GM21737 (cell line): ENCODE results near the gene NRG3.

ENCODE experiments used
- ATAC-seq: cut with Tn5 transposase; IDR thresholded peaks from one replicate; pipeline ENCODE4 v1.9.1; 2021; ENCODE audit warnings: mild to moderate bottlenecking, moderate library complexity; ENCODE audit not compliant: unreplicated experiment

Gene NRG3

DNA sequence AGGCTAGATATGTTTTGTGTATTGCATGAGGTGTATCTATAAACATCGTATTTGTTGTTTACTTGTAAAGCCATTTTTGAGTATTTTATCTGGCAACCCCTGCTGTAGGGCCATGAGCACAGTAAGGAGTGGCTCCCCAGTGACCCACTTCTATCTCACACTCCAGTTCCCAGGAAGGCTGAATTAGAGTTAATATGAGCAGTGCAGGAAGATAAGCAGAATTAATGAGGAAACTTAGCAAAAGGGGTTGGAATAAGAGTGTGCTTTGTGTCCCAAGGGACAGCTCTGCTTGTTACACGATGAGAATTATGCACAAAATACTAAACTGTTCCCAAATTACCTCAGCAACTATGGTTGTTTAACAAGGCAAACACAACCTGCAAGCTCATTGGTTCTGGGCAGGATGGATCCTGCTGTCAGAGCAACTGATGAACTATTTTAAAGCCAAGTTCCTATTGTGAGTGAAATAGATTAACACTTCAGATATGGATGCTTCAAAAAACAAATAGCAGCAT is 1005.8 kb downstream of the NRG3 start:
- ATAC-seq = no peak

DNA sequence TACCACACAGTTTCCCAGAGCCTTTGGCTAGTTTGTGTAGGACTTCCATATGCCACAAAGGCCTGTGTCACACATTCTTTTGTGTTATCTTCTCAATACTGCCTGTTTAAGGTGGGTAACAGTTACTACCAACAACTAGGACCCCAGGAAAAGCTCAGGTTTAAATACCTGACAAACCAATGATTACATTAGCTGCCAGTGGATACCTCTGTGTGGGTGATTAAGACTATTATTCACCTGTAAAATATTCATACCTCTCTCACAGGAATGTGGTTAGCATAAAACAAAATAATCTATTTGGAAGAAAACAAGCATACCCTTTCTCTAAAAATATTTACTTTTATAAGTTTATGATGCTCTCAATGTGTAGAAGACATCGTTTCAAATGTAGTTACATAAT is 1007.7 kb downstream of the NRG3 start:
- no peak for ATAC-seq

GRCh38 chr10:82883603-82884002 is 1008.6 kb downstream of the NRG3 start:
- no peak for ATAC-seq

- ATAC-seq = no peak
Observed at GRCh38 chr10:82887488-82887887, 1012.5 kb downstream of the NRG3 start.

DNA sequence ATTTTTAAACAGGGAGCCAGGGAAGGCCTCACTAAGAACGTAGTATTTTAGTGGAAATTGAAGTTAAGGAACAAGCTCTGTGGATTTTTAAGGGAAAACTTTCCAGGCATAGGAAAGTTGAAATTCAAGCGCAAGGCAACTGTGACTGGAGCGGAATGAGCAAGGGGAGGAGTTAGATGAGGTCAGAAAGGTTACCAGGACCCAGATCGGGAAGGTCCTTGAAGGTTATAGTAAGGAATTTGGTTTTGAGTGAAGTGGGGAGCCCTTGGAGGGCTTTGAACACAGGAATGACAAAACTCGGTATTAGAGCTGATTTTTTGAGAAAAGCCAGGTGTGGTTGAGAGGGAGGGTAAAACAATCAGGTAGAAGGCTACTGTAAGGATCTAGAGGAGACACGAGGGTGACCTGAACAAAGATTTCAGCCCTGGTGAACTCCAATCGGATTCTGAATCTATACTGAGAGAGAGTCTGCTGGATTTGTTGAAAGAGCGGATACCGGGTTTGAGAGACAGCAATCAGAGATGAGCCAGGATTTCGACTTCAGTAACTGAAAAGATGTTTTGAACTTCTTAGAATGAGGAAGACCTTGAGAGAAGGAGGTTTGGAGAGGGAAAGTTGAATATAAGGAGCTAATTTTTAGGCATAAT is 1013.9 kb downstream of the NRG3 start:
- no peak for ATAC-seq

- no peak for ATAC-seq
Observed at GRCh38 chr10:82889728-82890127, 1014.7 kb downstream of the NRG3 start.

DNA sequence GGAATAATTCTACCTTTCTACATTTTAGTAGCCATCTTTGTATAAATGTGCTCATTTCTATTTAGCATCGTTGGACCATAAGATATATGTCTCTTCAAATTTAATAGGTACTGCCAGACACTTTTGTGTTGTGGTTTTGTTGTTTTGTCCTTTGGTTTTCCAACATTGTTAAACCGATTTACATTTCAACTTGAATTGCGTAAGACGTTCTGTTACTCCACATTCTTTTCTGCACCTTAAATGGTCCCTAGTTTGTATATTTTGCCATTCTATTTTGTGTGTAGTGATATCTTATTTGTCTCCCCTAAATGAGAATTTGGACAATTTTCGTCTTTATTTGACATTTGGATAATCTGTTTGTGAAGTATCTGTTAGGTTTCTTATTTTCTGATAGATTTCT is 1015.6 kb downstream of the NRG3 start:
- no peak for ATAC-seq

DNA sequence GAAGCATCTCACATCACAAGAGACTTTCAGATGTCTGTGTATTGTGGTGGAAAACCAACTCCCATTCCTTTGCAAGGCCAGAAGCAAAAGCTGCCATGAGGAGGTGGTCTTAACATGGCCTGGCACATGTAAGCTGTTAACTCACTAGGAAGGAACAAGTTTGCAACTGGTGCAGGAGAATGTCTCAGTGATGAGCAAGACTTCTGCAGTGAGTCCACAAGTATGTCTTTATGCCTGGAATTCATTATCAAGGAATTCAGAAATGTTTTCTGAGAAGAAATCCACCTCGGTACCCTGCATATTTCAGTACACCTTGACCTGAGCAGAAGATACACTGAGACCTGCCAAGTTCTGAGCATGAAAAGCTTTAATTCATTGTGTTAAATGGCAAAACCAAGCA is 1033.1 kb downstream of the NRG3 start:
- no peak for ATAC-seq

GRCh38 chr10:82908751-82909150 is 1033.8 kb downstream of the NRG3 start:
- ATAC-seq = no peak

- ATAC-seq = no peak
Observed at GRCh38 chr10:82910301-82910700, 1035.3 kb downstream of the NRG3 start.

DNA sequence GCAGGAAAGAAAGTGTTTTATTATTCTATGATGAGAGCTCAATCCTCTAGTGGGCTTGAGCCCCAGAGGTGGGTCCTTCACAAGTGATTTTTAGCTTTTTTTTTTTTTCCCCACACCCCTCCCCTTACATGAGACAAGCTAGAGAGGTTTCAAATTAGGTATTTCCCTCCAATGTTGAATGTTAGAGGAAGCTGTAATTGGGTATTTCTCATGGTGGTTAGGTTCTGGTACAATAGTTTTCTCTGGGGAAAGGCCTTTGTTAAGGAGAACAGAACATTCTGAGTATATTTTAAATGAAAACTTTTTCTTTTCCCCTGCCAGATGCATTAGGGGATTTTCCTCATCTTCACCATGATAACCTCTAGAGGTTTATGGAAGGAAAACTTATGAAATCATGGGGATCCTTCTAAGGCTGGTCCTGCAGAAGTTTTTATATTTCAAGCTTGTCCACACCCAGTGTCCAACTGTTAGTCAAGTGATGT is 1039.7 kb downstream of the NRG3 start:
- no peak for ATAC-seq

DNA sequence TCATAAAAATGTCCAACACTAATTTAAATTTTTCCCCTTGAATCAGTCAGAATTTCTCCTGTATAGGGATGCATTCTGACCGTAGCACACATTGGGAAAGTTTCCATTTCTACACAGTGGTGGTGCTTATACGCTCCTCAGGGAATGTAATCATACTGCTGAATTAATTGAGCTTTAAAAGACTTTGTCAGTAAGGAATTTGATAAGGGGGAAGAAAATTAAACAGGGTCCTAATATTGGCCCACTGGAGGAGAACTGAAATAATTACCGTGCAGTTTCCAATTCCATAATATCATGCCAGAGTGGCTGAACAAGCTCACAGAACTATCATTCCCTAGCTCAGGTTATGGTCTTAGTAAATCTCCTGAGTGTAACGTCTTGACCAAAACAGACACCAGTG is 1041.9 kb downstream of the NRG3 start:
- ATAC-seq = no peak

- no peak for ATAC-seq
Observed at GRCh38 chr10:82918022-82918421, 1043.0 kb downstream of the NRG3 start.

GRCh38 chr10:82922046-82922445 is 1047.1 kb downstream of the NRG3 start:
- ATAC-seq = no peak

DNA sequence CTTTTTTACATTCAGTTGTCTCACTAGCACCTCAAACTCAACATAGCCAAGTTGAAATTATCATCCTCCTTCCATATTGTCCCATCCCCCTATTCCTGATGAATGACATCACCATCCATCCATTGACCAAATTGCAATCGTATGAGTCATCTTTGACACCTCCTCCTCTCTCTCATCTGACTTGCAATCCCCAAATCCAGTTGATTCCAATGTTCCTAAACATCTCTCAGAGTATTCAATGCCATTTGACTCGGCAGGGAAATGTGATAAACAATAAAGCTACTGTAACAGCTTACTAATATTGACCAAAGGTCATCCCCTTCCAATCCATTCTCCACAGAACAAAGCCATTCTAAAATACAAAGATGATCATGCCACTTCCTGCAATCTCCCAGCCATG is 1047.8 kb downstream of the NRG3 start:
- ATAC-seq = no peak

DNA sequence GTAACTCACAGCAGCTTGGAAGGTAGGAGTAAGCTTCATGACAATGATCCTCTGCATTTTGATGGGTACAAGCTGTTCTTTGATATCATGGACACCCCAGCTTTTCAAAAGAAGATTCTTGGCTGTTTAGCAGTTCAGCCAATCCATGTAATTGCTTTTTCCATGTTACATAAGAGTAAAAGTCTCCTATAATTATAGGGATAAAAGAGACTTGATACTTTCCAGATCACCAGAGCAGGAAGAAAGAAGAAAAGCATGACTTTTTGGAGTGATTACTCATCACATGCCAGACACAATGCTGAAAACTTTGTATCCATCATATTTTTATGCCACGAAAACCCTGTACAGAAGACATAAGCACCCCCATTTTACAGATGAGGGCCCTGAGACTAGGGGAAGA is 1049.7 kb downstream of the NRG3 start:
- no peak for ATAC-seq

GRCh38 chr10:82925547-82925946 is 1050.6 kb downstream of the NRG3 start:
- no peak for ATAC-seq

DNA sequence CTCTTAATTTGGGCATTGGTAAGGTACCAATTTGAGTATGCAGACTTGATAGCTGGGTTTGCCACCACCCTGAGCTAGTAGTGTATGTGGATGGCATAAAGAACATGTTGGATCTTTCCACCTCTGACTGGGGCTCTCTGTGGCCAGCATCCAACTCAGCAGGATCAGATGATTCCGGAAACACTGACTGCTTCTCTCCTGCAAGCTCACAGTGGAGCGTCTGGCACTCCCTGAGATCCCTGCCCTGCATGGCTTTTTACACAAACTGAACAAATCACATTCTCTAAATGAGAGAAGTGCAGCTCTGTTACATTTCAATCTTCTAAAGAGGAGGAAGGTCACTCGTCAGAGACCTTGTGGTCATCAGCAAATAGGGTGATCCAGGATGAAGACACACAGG is 1057.5 kb downstream of the NRG3 start:
- ATAC-seq = no peak

DNA sequence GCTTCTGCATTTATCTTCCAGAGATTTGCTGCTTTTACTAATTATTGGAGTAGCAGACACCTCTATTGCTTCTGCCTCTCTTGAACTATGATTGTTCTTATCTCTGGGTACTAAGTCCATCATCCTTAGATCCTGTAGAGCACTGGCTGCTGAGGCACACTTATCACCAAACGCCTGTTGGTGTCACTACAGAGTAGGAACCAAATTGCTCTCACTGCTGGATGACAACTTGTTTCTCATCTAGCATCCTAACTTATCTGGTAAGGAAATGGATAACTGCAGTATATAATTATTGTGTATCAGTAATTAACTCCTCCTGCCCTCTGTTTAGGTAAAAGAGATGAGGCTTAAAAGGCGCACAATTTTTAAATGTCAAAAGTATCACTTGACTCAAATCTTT is 1059.4 kb downstream of the NRG3 start:
- no peak for ATAC-seq

DNA sequence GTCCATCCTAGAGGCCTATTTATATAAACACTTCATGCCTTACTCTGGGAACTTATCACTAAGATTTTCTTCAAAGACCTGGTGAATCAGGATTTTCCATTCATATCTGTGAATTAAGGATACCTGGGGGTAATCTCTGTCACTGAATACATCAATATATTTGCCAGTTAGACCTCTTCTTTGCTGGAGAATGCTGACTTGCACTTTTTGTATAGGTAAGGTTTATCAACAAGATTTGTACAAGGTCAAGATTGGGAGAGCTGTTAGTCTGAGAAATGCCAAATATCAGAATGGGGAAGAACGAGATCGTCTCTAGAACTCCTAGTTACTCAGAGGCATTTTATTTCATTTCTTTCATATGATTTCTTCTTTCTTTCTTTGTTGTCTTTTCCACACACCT is 1060.0 kb downstream of the NRG3 start:
- ATAC-seq = no peak

DNA sequence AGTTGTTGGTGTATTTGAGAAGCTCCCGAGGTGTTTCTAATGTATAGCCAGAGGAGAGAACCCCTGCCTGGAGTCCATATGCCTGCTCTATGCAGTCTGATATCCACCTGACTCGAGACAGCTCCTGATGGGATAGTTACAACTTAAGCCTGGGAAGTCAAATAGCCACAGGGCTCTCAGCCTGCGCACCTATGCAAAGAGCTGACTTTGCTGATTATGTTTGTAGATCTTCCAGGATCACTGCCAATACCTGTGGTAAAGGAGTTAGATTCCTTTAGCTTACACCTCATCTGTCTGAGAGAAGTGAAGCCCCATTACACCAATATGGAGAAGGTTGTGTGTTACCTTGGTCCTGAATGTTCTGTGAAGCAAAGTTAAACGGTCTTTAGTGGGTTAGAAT is 1063.3 kb downstream of the NRG3 start:
- no peak for ATAC-seq

DNA sequence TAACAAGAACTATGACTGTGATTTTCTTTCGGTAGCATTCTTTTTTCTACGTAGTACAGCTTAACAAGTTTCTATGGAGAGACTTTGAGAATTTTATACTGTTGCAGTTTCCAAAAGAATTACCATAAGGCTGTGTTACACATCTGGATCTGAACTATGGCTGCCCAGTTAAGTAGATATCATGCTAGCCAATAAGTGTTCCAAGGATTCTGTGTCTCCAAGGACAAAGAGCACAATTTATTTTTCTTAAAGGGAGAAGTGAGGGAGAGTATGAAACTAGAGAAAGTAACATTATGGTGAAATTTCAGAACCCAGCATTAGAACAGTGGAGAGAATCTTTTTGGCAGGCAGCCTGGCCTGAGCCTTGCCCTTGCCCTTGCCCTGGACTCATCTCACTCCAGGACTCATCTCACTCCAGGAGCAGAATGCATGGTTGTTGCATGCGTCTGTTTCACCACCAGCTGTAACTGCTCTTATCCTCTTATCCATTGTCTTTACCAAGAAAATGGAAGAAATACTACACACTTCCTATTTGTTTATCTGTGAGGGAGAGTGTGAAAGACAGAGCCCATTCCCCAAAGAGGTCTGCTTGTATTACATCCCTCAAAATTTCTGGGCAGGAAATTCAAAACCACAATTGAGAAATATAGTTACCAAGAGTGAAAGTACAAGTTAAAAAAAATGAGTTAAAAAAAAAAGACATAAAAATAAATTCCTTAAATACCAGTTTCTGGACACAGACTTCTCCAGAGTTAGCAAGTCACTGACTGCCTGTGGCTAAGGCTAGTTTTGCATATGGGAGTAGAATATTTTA is 1067.5 kb downstream of the NRG3 start:
- ATAC-seq = no peak
